Epithelial cell of proximal tubule (primary cell): ENCODE results near the gene LIX1. TPM values are rescaled to one million over a fixed set of nuclear protein-coding genes. Genes with fewer than 3 reads are reported as not detected.
A peak's percentile ranks its signal among the peaks of the same experiment; 100 is the strongest.

ENCODE experiments used
- DNase-seq: peaks from one replicate; pipeline ENCODE4 v3.0.0-alpha.2; 2011; ENCODE audit warnings: low read depth
- H3K4me3 ChIP-seq: 2 replicates; pipeline ENCODE4 v1.5.1; 2011; ENCODE audit warnings: low read depth, mild to moderate bottlenecking, low read length
- CTCF ChIP-seq: conservative IDR thresholded peaks from 2 replicates; pipeline ENCODE4 v1.5.1; 2012; ENCODE audit warnings: low read depth, mild to moderate bottlenecking, low read length
- total RNA-seq: library from RNA; depleted of rRNA; stranded (reverse); fragments of >200 nt; gene quantifications from 2 replicates; pipeline ENCODE4 v1.2.3, GENCODE V29; 2015

Gene LIX1
- total RNA-seq, 1 donor from 2014 or later, result 0.12 TPM

GRCh38 chr5:97162045-97162444, 19.6 kb upstream of the LIX1 start:
- H3K4me3 ChIP-seq, result no peak overlapping the region
- TF ChIP-seq CTCF, result peak; percentile 93
- DNase-seq, result peak; percentile 27

- no peak for DNase-seq
- no peak for TF ChIP-seq CTCF
- no peak overlapping the region for H3K4me3 ChIP-seq
These were observed 15.3 kb upstream of the LIX1 start for GRCh38 chr5:97157689-97158088.

GRCh38 chr5:97151370-97151769, 9.0 kb upstream of the LIX1 start:
- TF ChIP-seq CTCF, result no peak
- no peak for DNase-seq
- no peak overlapping the region for H3K4me3 ChIP-seq

- DNase-seq, result no peak
- H3K4me3 ChIP-seq, result no peak overlapping the region
- TF ChIP-seq CTCF, result no peak
These were observed 8.0 kb upstream of the LIX1 start for GRCh38 chr5:97150401-97150800.

- no peak overlapping the region for H3K4me3 ChIP-seq
- no peak for DNase-seq
- TF ChIP-seq CTCF, result no peak
These were observed 7.3 kb upstream of the LIX1 start for GRCh38 chr5:97149709-97150108.

GRCh38 chr5:97148288-97148687, 5.9 kb upstream of the LIX1 start:
- no peak overlapping the region for H3K4me3 ChIP-seq
- no peak for TF ChIP-seq CTCF
- no peak for DNase-seq

GRCh38 chr5:97143704-97144103, 1.3 kb upstream of the LIX1 start:
- DNase-seq, result peak; percentile 16
- H3K4me3 ChIP-seq, result no peak overlapping the region
- TF ChIP-seq CTCF, result no peak
